Fibroblast of lung (primary cell): ENCODE data around the gene PRMT3.

ENCODE experiments used
- EZH2 ChIP-seq: IDR thresholded peaks from 2 replicates; pipeline ENCODE4 v1.5.1; 2012; ENCODE audit warnings: low read length, control low read depth, mild to moderate bottlenecking; ENCODE audit errors: missing control alignments
- TF ChIP-seq, protein P1 (sequence below), 2 donors: IDR thresholded peaks in 1 of 2; conservative IDR thresholded peaks in 1 of 2; 1 replicate in 1 of 2; 2 replicates in 1 of 2; pipeline ENCODE4 v1.5.1; 2011 to 2012; ENCODE audit warnings: low read length in 2 of 2, control low read depth in 1 of 2, inconsistent platforms in 1 of 2, low read depth in 1 of 2, mild to moderate bottlenecking in 1 of 2

DNA sequence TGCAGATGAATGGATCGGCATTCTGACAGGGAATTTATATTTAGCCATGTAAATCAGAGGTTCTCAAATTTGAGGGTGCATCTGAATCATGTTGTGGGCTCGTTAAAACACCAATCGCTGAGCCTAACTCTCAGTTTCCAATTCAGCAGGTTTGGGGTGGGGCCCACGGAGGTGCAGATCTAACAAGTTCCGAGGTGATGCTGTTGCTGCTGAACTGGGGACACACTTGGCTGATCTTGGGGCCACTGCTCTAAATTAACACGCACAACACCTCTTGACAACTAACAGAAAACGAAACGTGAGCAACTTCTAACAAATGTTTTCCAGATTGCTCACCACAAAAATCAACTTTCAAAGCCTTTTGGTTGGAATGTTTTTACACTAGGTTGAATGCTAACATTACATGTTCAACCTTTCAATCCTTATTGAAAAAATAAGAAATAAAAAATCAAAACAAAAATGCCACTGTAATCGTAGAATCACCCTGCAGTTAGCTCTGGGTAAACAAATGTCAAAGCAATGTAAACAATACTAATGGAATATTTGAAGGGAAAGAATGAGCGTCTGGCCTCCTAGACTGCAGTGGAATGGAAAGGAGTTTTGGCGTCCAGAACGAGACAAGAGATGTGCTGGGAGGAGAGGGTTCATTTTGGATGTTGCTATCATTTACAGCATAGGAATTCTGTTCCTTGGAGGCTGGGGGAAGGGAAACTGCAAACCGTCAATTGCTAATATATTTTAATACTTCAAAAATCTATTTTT is 143.6 kb downstream of the PRMT3 start:
- TF ChIP-seq, protein P1, sequence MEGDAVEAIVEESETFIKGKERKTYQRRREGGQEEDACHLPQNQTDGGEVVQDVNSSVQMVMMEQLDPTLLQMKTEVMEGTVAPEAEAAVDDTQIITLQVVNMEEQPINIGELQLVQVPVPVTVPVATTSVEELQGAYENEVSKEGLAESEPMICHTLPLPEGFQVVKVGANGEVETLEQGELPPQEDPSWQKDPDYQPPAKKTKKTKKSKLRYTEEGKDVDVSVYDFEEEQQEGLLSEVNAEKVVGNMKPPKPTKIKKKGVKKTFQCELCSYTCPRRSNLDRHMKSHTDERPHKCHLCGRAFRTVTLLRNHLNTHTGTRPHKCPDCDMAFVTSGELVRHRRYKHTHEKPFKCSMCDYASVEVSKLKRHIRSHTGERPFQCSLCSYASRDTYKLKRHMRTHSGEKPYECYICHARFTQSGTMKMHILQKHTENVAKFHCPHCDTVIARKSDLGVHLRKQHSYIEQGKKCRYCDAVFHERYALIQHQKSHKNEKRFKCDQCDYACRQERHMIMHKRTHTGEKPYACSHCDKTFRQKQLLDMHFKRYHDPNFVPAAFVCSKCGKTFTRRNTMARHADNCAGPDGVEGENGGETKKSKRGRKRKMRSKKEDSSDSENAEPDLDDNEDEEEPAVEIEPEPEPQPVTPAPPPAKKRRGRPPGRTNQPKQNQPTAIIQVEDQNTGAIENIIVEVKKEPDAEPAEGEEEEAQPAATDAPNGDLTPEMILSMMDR (conservative IDR thresholded peaks at IDR 0.05 in 1 of 2, IDR thresholded peaks at IDR 0.05 in 1 of 2; ENCODE audit: low read depth in 1 of 2, low read length in 2 of 2) = no peak
- no peak for TF ChIP-seq EZH2
